SK-MEL-5 (cell line): Measurements from ENCODE around the gene ATP2B2. TPM values are rescaled to one million over a fixed set of nuclear protein-coding genes. Genes with fewer than 3 reads are reported as not detected.

Source experiments
- DNase-seq: peaks from one replicate; pipeline ENCODE4 v3.0.0-alpha.2; 2016; ENCODE audit warnings: low read depth, low spot score
- in situ Hi-C: cut with HindIII; loops from 2 replicates; pipeline ENCODE4 v1.10.0; 2016; ENCODE audit warnings: low sequenced_read_pairs, high pct_unique_total_duplicates, low pct_unique_long_range_greater_than_20kb
- total RNA-seq: library from RNA; depleted of rRNA; stranded (reverse); fragments of >200 nt; shearing (Covaris generic); gene quantifications from 2 replicates; pipeline ENCODE4 v1.2.3, GENCODE V29; 2014

Gene ATP2B2
- total RNA-seq, 1 experiment from 2014 or later, result not detected

DNA sequence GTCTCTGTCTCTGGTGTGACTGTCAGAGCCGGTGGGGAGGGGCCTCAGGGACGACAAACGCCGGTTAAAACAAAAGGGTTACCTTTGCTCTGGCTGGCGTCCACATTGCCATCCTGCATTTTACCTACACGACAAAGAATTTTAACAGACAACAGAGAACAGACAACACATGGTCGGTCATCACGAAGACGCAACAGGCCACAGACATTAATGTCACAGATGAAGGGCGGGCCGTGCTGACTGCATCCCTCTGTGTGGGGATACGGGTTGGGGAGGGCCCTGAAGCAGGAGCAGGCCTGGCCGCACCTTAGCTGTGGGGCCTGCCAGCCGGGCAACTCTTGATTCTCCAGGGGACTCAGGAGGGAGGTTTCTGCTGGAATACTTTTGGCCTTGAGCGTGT is 126.2 kb downstream of the ATP2B2 start:
- in situ Hi-C loops, result no loop called here
- no peak for DNase-seq

GRCh38 chr3:10378742-10379141 is 126.6 kb downstream of the ATP2B2 start:
- in situ Hi-C loops, result no loop called here
- no peak for DNase-seq

GRCh38 chr3:10378246-10378645 is 127.1 kb downstream of the ATP2B2 start:
- in situ Hi-C loops, result no loop called here
- no peak for DNase-seq

DNA sequence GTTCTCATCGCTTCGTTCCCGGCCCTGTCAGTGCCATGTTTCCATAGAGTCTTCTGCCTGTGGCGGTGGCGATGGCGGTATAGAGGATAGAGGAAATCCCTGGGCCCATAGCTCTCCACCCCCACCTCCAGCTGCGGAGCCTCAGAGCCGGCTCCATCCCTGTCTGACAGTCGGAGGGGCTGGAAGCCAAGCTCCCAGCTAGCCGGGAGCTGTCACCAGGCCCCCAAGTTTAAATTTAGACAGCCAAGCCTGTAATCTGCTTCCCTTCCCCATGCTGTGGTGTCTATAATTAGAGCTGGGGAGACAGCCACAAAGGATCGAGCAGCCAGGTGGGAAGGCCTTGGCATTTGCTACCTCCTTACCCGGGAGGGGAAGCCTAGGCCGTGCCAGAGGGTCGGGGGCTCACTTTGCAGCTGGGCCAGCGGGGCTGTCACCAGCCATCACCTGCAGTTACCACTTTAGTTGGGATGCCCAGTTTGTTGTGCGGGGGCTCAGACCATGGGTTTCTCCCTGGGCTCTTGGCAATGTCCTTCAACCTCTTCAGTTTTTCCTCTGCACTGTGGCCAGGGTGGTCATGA is 128.1 kb downstream of the ATP2B2 start:
- in situ Hi-C loops, result no loop called here
- DNase-seq, result no peak

DNA sequence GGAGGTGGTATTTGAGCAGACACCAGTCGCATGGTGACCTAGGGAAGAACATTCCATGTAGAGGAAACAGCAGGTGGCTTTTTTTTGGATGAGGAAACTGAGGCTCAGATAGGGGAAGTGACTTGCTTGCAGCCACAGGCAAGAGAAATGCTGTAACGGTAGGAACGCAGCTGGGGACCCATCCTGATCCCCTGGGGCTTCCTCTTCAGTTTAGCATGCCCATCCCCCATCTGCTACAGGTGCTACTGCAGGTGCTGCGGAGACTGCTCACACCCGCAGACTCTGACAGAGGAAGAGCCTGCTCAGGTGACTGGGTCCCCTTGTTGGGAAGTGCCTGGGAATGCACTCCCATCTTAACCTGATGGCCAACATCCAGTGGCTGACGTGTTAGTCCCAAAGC is 129.0 kb downstream of the ATP2B2 start:
- no peak for DNase-seq
- in situ Hi-C loops, result no loop called here

- in situ Hi-C loops, result no loop called here
- no peak for DNase-seq
These were observed 129.9 kb downstream of the ATP2B2 start for GRCh38 chr3:10375296-10376053.

GRCh38 chr3:10374311-10374710 is 131.1 kb downstream of the ATP2B2 start:
- in situ Hi-C loops, result no loop called here
- DNase-seq, result peak; percentile 40

- no peak for DNase-seq
- in situ Hi-C loops, result no loop called here
These were observed 131.6 kb downstream of the ATP2B2 start for GRCh38 chr3:10373686-10374261.

GRCh38 chr3:10371789-10372188 is 133.6 kb downstream of the ATP2B2 start:
- in situ Hi-C loops, result no loop called here
- no peak for DNase-seq

DNA sequence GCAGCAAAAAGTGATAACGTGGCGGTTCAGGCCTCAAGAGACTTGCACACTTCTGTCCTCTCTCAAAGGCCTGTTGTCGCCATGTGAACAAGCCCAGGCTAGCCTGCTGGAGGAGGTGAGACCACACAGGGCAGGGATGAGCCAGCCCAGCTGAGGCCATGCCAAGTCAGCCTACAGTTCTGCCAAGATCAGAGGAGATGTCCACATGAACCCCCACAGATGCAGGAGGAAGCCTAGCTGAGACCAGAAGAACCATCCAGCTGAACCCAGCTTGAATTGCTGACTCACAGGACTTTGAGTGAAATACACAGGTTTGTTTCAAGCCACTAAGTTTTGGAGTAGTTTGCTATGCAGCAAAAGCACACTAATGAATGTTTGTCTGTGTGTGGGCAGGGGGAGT is 134.2 kb downstream of the ATP2B2 start:
- DNase-seq, result no peak
- in situ Hi-C loops, result no loop called here

GRCh38 chr3:10370429-10370828 is 135.0 kb downstream of the ATP2B2 start:
- no peak for DNase-seq
- in situ Hi-C loops, result no loop called here

DNA sequence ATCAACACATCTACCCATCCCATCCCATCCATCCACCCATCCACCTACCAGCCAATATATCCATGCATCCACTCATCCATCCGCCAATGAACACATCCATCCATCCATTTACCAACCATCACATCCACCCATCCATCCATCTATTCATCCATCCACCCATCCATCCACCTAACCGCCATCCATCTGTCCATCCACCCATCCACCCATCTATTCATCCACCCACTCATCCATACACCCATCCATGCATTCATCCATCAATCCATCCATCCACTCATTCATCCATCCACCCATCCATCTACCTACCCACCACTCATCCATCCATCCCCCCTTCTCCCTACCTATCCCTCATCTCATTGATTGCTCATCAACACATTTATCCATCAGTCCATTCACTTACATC is 136.9 kb downstream of the ATP2B2 start:
- in situ Hi-C loops, result no loop called here
- DNase-seq, result no peak

DNA sequence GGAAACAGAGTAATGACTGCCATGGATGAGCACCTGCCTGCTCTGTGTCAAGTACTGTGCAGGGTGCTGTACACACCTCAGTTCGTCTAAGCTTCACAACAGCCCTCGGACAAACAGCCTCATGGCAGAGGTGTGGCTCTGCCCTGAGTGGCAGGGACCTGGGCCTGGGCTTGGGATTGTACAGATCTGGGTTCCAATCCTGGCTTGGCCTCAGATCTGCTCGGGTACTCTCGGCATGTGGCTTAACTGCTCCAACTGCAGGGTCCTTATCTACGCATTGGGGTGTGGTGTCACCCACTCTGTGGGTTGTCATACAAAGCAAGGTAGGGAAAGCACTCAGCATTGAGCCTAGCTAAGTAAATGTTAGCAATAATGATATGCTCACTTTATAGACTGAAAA is 137.9 kb downstream of the ATP2B2 start:
- in situ Hi-C loops, result no loop called here
- no peak for DNase-seq

DNA sequence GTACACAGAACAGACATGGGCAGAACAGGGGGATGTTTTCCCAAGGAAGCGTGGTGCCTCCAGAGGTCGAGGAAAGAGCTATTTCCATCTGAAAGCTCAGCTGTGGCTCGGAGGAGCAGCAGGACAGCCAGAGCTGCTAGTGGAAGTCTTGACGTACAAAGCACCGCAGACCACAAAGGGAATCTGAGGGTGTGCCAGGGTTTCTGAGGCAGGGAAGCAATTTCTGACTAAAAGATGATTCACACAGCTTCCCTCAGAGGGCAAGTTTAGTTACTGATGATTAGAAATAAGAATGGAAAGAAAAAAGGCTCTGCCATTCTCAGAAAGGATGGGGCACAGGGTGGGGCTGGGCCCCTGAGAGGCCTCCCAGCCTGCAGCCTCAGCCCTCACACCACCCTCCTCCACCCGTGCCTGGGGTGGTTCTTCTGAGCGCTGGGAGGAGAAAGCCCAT is 138.7 kb downstream of the ATP2B2 start:
- in situ Hi-C loops, result no loop called here
- no peak for DNase-seq

GRCh38 chr3:10365791-10366190 is 139.6 kb downstream of the ATP2B2 start:
- no peak for DNase-seq
- in situ Hi-C loops, result no loop called here

DNA sequence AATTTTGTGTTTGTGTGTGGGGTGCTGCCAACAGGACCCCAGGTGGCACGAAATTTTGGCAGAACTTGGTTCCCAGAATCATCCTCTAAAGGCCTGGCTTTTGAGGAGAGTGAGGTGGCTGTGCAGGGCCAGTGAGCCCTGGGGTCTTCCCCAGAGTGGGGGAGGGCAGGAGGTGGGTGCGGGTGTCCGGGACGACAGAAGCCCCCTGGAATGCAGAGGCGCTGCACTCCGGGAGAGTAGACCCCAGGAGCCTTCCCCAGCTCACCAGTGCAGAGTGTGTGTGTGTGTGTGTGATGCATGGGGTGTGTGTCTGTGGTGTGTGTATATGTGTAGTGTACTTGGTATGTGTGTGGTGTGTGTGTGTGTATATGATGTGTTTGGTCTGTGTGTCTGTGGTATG is 140.1 kb downstream of the ATP2B2 start:
- in situ Hi-C loops, result no loop called here
- DNase-seq, result no peak

- in situ Hi-C loops, result no loop called here
- no peak for DNase-seq
These were observed 140.6 kb downstream of the ATP2B2 start for GRCh38 chr3:10364806-10365205.

DNA sequence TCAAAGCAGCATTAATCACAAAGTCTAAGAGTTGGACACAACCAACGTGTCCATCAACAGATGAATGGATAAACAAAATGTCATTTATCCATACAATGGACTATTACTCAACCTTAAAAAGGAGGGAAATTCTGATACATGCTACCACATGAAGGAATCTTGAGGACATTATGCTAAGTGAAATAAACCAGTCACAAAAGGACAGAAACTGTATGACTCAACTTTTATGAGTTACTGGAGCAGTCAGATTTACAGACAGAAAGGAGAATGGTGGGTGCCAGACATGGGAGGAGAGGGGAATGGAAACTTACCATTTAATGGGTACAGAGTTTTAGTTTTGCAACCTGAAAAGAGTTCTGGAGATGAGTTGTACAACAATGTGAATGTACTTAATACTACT is 141.5 kb downstream of the ATP2B2 start:
- DNase-seq, result no peak
- in situ Hi-C loops, result no loop called here

- DNase-seq, result no peak
- in situ Hi-C loops, result no loop called here
These were observed 144.0 kb downstream of the ATP2B2 start for GRCh38 chr3:10361375-10361774.
